Parathyroid adenoma (tissue), 2 donors: Measurements from ENCODE around the gene SPIB.

Experiments used
- H2AFZ ChIP-seq: fragments of 300-600 bp; sonication (generic); one replicate; pipeline ENCODE4 v1.7.0; 2017; ENCODE audit warnings: antibody characterized with exemption, mild to moderate bottlenecking
- H3K27ac ChIP-seq: fragments of 300-600 bp; sonication (generic); one replicate; pipeline ENCODE4 v1.7.0; 2017
- H3K27me3 ChIP-seq: fragments of 300-600 bp; sonication (generic); one replicate; pipeline ENCODE4 v1.7.0; 2017; ENCODE audit warnings: low read length; ENCODE audit not compliant: control insufficient read depth, insufficient read depth
- H3K36me3 ChIP-seq: fragments of 300-600 bp; sonication (generic); one replicate; pipeline ENCODE4 v1.7.0; 2017; ENCODE audit warnings: low read length; ENCODE audit not compliant: control insufficient read depth, insufficient read depth
- H3K4me1 ChIP-seq: fragments of 300-600 bp; sonication (generic); one replicate; pipeline ENCODE4 v1.7.0; 2017; ENCODE audit warnings: control low read depth
- H3K4me2 ChIP-seq: fragments of 300-600 bp; sonication (generic); one replicate; pipeline ENCODE4 v1.7.0; 2017; ENCODE audit warnings: low read length
- H3K4me3 ChIP-seq: fragments of 300-600 bp; sonication (generic); one replicate; pipeline ENCODE4 v1.7.0; 2017; ENCODE audit warnings: low read depth, low read length
- H3K79me2 ChIP-seq: fragments of 300-600 bp; sonication (generic); one replicate; pipeline ENCODE4 v1.7.0; 2017; ENCODE audit warnings: control low read depth
- H3K9ac ChIP-seq: fragments of 300-600 bp; sonication (generic); one replicate; pipeline ENCODE4 v1.7.0; 2017; ENCODE audit warnings: mild to moderate bottlenecking
- H3K9me3 ChIP-seq: fragments of 300-600 bp; sonication (generic); one replicate; pipeline ENCODE4 v1.7.0; 2017; ENCODE audit warnings: low read length; ENCODE audit not compliant: control insufficient read depth
- TF ChIP-seq, protein P1 (sequence below): fragments of 300-600 bp; sonication (generic); IDR thresholded peaks from one replicate; pipeline ENCODE4 v1.7.0; 2017; ENCODE audit warnings: antibody characterized with exemption, mild to moderate bottlenecking
- donor health status: primary hyperparathyroidism.

The SPIB gene

DNA sequence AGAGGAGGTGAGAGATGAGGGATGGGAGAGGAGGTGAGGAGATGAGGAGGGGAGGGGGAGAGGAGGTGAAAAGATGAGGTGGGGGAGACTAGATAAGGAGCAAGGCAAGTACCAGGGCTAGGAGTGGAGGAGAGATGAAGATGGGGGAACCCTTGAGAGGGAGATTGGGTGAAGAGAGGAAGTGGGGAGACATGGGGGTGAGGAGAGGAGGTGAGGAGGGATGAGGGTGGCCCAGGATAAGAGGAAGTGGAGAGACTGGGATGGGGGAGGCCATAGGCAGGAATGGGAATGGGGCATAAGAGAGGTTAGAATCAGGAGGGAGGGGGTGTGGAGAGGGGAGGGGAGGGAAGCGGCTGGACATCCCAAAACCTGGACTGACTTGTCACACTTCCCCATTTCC lies 40.9 kb downstream of the SPIB start:
- no peaks in the 10 kb centered on the region for H3K9me3 ChIP-seq
- H3K4me3 ChIP-seq: no peak overlapping the region
- TF ChIP-seq, protein P1, sequence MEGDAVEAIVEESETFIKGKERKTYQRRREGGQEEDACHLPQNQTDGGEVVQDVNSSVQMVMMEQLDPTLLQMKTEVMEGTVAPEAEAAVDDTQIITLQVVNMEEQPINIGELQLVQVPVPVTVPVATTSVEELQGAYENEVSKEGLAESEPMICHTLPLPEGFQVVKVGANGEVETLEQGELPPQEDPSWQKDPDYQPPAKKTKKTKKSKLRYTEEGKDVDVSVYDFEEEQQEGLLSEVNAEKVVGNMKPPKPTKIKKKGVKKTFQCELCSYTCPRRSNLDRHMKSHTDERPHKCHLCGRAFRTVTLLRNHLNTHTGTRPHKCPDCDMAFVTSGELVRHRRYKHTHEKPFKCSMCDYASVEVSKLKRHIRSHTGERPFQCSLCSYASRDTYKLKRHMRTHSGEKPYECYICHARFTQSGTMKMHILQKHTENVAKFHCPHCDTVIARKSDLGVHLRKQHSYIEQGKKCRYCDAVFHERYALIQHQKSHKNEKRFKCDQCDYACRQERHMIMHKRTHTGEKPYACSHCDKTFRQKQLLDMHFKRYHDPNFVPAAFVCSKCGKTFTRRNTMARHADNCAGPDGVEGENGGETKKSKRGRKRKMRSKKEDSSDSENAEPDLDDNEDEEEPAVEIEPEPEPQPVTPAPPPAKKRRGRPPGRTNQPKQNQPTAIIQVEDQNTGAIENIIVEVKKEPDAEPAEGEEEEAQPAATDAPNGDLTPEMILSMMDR: no peak
- no peak overlapping the region for H2AFZ ChIP-seq
- H3K27me3 ChIP-seq: no peaks in the 10 kb centered on the region
- H3K79me2 ChIP-seq: no peaks in the 10 kb centered on the region
- H3K27ac ChIP-seq: no peak overlapping the region
- H3K36me3 ChIP-seq: no peaks in the 10 kb centered on the region
- H3K4me1 ChIP-seq: no peaks in the 10 kb centered on the region
- H3K4me2 ChIP-seq: no peak overlapping the region
- H3K9ac ChIP-seq: no peak overlapping the region

DNA sequence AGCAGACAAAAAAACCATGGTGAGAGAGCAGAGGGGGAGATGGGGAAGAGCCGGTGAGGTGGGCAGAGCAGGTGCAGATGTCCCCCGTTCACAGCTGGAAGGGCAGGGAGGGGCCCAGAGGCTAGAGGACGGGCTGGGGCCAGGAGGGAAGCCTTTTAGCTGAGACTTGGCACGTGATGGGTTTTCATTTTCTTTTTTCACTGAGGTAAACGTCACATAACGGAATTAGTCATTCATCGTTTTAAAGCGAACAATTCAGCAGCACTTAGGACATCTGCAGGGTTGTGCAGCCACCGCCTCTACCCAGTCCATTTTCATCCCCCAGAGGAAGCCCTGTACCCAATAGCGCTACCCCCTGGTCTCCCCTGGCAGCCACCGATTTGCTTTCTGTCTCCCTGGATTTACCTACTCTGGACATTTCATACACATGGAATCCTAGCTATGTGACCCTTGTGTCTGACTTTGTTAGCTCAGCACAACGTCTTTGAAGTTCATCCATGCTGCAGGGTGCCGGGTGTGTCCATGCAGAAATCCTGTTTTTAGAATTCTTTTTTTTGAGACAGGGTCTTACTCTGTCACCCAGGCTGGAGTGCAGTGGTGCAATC lies 41.5 kb downstream of the SPIB start:
- TF ChIP-seq, protein P1: no peak
- no peak overlapping the region for H3K27ac ChIP-seq
- H3K4me3 ChIP-seq: no peak overlapping the region
- H3K79me2 ChIP-seq: no peaks in the 10 kb centered on the region
- H3K4me2 ChIP-seq: no peak overlapping the region
- no peaks in the 10 kb centered on the region for H3K4me1 ChIP-seq
- H3K9ac ChIP-seq: no peak overlapping the region
- H3K9me3 ChIP-seq: no peaks in the 10 kb centered on the region
- no peaks in the 10 kb centered on the region for H3K27me3 ChIP-seq
- H2AFZ ChIP-seq: no peak overlapping the region
- H3K36me3 ChIP-seq: no peaks in the 10 kb centered on the region

GRCh38 chr19:50461066-50461875 lies 42.5 kb downstream of the SPIB start:
- no peaks in the 10 kb centered on the region for H3K9me3 ChIP-seq
- no peak overlapping the region for H3K27ac ChIP-seq
- H2AFZ ChIP-seq: peak overlapping the region; percentile 59
- TF ChIP-seq, protein P1: peak; percentile 90
- H3K4me1 ChIP-seq: no peaks in the 10 kb centered on the region
- H3K36me3 ChIP-seq: no peaks in the 10 kb centered on the region
- H3K4me3 ChIP-seq: no peak overlapping the region
- no peak overlapping the region for H3K9ac ChIP-seq
- H3K27me3 ChIP-seq: no peaks in the 10 kb centered on the region
- H3K4me2 ChIP-seq: no peak overlapping the region
- H3K79me2 ChIP-seq: no peaks in the 10 kb centered on the region

DNA sequence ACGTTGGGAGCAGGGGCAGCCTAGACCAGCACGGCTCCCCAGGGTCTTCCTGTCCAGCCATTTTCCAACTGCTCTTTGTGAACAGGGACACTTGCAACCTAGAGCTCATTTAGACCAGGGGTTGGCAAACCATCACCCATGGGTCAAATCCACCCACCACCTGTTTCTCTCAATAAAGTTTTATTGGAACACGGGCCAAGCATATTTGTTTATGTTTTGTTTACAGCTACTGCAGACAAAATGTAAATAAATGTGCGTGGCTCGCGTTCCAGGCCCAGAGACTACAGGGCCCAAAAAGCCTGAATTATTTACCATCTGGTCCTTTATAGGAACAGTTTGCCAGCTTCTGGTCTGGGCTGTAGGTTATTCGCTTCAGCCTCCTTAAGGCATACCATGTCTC lies 44.2 kb downstream of the SPIB start:
- Histone ChIP-seq H3K9ac (no peak overlapping the region), H2AFZ (no peak overlapping the region), H3K9me3 (no peaks in the 10 kb centered on the region), H3K4me2 (no peak overlapping the region), H3K4me1 (no peaks in the 10 kb centered on the region), H3K27ac (no peak overlapping the region), H3K4me3 (no peak overlapping the region), H3K79me2 (no peaks in the 10 kb centered on the region), H3K27me3 (no peaks in the 10 kb centered on the region), H3K36me3 (no peaks in the 10 kb centered on the region)
- TF ChIP-seq, protein P1: no peak
